ENCODE results near the gene YJEFN3. TPM values are rescaled to one million over a fixed set of nuclear protein-coding genes. Genes with fewer than 3 reads are reported as not detected.

YJEFN3 gene, protein sequence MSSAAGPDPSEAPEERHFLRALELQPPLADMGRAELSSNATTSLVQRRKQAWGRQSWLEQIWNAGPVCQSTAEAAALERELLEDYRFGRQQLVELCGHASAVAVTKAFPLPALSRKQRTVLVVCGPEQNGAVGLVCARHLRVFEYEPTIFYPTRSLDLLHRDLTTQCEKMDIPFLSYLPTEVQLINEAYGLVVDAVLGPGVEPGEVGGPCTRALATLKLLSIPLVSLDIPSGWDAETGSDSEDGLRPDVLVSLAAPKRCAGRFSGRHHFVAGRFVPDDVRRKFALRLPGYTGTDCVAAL
- total RNA-seq = under 1 TPM in 2 of 4 donors, not detected in 2; 0.18 to 0.31 TPM

DNA sequence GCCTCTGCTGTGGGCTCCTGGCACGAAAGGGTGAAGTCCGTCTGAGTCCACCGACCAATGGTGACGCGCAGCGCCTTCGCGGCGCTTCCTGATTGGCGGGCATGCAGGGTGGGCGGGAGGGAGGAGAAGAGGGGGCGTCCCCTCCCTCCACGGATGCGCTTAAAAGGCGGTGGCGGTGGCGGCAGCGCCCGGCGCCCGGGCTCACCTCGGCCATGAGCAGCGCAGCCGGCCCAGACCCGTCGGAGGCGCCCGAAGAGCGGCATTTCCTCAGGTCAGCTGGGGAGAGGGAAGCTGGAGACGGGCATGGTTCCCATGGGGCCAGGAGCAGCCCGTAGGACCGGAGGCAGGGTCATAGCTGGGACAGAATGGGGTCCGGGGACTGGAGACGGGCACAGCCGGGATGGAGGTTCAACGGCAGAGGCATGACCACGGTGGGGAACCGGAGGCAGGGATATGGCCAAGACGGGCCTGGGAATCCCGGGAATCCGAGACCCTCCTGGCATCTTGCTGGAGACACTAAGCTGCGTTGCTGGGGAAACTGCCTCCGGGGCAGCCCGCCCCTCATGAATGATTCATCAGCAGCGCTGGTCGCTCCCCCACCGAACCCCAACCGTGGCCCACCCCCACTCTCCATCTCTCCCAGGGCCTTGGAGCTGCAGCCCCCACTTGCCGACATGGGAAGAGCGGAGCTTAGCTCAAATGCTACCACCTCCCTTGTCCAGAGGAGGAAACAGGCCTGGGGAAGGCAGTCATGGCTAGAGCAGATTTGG, at the start of gene YJEFN3:
Gene YJEFN3, plus strand, starts transcription at position 191 of the 770 bp plus-strand sequence. Its CDS starts 22 bp downstream, at position 213.
- H3K27me3 ChIP-seq = no peaks in the 10 kb centered on the region
- DNase-seq = no peak
- intact Hi-C loops (cut with DNase I; ENCODE audit: low total_unique reads) (no loop called here), in situ Hi-C loops (cut with MboI; ENCODE audit: low sequenced_read_pairs in 4 of 4) (loop anchor here in 3 of 4 donors (10.0 to 25.0 kb wide), 3 partner anchors 116 to 433 kb away; partner anchors contain the start of gene GMIP (in 1 of the 3))
- no peak for TF ChIP-seq POLR2A (IDR thresholded peaks at IDR 0.05)
- TF ChIP-seq, protein P1, sequence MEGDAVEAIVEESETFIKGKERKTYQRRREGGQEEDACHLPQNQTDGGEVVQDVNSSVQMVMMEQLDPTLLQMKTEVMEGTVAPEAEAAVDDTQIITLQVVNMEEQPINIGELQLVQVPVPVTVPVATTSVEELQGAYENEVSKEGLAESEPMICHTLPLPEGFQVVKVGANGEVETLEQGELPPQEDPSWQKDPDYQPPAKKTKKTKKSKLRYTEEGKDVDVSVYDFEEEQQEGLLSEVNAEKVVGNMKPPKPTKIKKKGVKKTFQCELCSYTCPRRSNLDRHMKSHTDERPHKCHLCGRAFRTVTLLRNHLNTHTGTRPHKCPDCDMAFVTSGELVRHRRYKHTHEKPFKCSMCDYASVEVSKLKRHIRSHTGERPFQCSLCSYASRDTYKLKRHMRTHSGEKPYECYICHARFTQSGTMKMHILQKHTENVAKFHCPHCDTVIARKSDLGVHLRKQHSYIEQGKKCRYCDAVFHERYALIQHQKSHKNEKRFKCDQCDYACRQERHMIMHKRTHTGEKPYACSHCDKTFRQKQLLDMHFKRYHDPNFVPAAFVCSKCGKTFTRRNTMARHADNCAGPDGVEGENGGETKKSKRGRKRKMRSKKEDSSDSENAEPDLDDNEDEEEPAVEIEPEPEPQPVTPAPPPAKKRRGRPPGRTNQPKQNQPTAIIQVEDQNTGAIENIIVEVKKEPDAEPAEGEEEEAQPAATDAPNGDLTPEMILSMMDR (IDR thresholded peaks at IDR 0.05 in 4 of 5, conservative IDR thresholded peaks at IDR 0.05 in 1 of 5) = no peak
- peaks cover 0 to 21% of the 10 kb centered on the region in 2 donors for H3K36me3 ChIP-seq
- H3K4me3 ChIP-seq = no peak within 1 kb of the TSS
- no peaks in the 10 kb centered on the region for H3K9me3 ChIP-seq
- H3K27ac ChIP-seq = no peak within 1 kb of the TSS
- H3K4me1 ChIP-seq = peaks cover 5 to 7% of the 10 kb centered on the region in 2 donors
- ATAC-seq = no peak

DNA sequence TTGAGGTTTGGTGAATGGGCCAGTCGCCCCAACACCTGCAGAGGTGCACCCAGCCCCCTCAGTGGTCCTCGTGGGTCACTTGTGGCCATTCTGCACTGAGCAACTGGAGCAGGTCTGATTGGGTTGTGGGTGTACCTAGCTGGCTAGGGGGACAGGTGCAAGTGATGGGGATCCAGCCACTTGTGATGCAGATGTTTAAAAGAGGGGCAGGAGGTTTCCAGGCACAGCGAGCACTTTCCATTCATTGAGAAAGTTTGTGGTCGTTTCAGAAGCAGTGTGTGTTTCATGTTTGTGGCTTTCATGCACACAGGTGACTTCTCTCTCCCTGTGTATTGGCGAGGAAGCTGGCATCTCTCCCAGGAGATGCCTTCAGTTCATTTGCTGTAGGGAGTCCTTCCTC, 48.0 kb upstream of the YJEFN3 start:
- H3K4me1 ChIP-seq = peaks cover 18 to 21% of the 10 kb centered on the region in 2 donors
- no peak for ATAC-seq
- no peaks in the 10 kb centered on the region for H3K27me3 ChIP-seq
- H3K27ac ChIP-seq = no peak overlapping the region
- no peak for DNase-seq
- H3K9me3 ChIP-seq = no peaks in the 10 kb centered on the region
- intact Hi-C loops (cut with DNase I; ENCODE audit: low total_unique reads) (no loop called here), in situ Hi-C loops (cut with MboI; ENCODE audit: low sequenced_read_pairs in 4 of 4) (no loop called here)
- H3K36me3 ChIP-seq = no peaks in the 10 kb centered on the region
- no peak overlapping the region for H3K4me3 ChIP-seq
- TF ChIP-seq POLR2A (IDR thresholded peaks at IDR 0.05) = no peak
- TF ChIP-seq, protein P1 (IDR thresholded peaks at IDR 0.05 in 4 of 5, conservative IDR thresholded peaks at IDR 0.05 in 1 of 5) = no peak

DNA sequence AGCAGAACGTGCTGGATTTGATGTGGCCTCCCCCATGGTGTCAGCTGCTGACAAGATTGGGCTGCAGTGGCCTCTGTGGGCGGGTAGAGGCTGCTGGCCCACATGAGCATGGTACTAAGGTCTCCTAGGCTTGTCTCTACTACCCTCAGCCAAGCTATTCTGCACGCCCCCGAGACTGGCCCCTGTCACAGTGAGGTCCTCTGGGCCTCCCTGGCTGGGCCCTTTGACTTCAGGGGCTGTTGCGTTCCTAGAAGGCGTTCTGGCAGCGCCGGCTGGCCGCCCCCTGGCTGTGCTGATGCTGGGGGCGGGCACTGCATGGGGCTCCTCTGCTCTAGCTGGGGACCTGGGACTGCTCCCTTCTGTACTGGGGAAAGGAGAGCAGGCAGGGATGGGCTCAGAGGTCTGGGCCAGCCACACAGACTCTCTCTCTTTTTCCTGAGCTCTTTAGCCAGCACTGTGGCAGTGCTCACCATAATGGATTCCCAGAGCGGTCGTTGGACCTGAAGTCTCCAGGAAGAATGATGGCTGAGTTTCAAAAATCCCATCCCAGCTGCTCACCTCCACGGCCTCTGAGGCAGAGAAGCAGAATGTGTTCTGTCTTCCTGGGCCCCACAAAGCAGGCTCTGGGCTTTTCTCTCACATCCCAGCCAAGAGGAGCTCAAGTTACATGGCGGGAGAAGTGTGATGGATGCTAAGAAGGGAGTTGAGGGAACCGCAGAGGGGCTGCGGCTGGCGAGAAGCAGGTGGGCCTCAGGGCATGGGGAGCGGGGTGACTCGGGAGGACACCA, 45.7 kb upstream of the YJEFN3 start:
- no peak for DNase-seq
- in situ Hi-C loops (cut with MboI; ENCODE audit: low sequenced_read_pairs in 4 of 4) (no loop called here), intact Hi-C loops (cut with DNase I; ENCODE audit: low total_unique reads) (no loop called here)

More for the DNA sequence above, 45.7 kb upstream of the YJEFN3 start:
- no peaks in the 10 kb centered on the region for H3K27me3 ChIP-seq
- H3K9me3 ChIP-seq = no peaks in the 10 kb centered on the region
- H3K36me3 ChIP-seq = no peaks in the 10 kb centered on the region
- no peak overlapping the region for H3K27ac ChIP-seq
- H3K4me1 ChIP-seq = peaks cover 13 to 18% of the 10 kb centered on the region in 2 donors
- no peak for TF ChIP-seq POLR2A (IDR thresholded peaks at IDR 0.05)
- TF ChIP-seq, protein P1 (IDR thresholded peaks at IDR 0.05 in 4 of 5, conservative IDR thresholded peaks at IDR 0.05 in 1 of 5) = no peak
- ATAC-seq = no peak
- H3K4me3 ChIP-seq = no peak overlapping the region
